Skin epidermis (tissue), 12 donors: ENCODE data around the gene OR6C3.
"Not testable (repeated sequence)": the region's sequence is repeated elsewhere in the genome, so short reads cannot be mapped to it uniquely, and the experiment has no call there.

Experiments used
- H3K27ac ChIP-seq, 21 experiments: fragments of 200-600 bp; sonication (generic) in 11 of 21; one replicate each; pipeline ENCODE4 v1.5.0; 2020; ENCODE audit warnings: mild to moderate bottlenecking in 3 of 21, inconsistent platforms in 2 of 21, moderate library complexity in 2 of 21
- H3K4me3 ChIP-seq, 7 experiments: fragments of 200-600 bp; sonication (generic) in 2 of 7; one replicate each; pipeline ENCODE4 v1.5.0; 2020; ENCODE audit warnings: inconsistent platforms in 2 of 7, mild to moderate bottlenecking in 2 of 7, moderate library complexity in 1 of 7

The OR6C3 gene

DNA sequence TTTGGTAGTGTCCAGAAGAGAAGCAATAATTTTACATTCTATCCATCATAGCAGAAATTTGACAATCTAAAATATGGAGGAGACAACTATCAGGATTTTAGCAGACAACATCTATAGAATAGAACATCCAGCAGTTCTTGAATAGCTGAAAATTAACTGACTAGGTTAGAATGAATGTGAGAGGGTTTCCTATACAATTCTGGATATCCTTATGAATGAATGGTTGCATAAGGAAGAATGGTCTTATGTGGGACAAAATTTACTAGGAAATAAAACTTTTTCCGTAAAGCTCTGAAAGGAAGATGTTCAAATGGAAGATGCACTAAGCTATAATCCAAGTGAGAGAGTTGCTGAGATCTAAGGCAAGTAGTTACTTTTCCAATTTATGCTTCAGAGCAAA lies at the start of gene OR6C3:
OR6C3 (plus strand) TSS at position 301 of the 400 bp plus-strand sequence. CDS start 955 bp downstream, outside the sequence.
- no peak within 1 kb of the TSS for H3K27ac ChIP-seq
- no peak within 1 kb of the TSS for H3K4me3 ChIP-seq

DNA sequence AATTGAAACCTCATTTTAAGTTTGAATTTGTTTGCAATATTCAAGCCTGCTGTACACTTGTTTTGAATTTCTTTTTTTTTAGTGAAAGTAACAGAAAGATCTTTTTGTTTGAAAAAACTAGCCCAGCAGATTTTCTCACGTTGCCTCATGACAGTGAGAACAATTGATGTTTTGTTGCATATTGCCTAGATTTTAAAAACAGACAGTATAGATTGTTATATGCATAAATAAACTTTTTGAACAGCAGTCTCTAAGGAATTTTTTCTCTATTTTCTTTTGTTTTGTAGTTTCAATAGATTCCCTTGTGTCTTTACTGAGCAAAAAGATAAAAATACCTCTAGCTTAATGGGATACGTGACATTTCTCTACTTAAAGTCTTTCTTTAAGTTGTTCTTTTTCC lies 49.6 kb upstream of the OR6C3 start:
- no peak overlapping the region for H3K27ac ChIP-seq
- no peak overlapping the region for H3K4me3 ChIP-seq

DNA sequence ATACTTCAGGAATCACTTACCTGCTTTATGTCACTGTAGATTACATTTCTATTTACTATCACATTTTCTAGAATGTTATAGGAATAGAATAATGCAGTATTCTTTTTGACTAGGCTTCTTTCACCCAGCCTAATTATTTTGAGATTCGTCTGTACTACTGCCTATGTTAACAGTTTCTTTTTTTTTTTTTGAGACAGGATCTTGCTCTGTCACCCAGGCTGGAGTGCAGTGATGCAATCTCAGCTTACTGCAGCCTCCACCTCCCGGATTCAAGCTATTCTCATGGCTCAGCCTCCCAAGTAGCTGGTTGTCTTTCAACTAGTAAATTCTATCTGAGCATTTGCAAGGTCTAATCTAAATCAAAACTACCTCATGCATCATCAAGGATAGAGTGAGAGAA lies 40.5 kb upstream of the OR6C3 start:
- Histone ChIP-seq H3K27ac (no peak overlapping the region), H3K4me3 (no peak overlapping the region)

DNA sequence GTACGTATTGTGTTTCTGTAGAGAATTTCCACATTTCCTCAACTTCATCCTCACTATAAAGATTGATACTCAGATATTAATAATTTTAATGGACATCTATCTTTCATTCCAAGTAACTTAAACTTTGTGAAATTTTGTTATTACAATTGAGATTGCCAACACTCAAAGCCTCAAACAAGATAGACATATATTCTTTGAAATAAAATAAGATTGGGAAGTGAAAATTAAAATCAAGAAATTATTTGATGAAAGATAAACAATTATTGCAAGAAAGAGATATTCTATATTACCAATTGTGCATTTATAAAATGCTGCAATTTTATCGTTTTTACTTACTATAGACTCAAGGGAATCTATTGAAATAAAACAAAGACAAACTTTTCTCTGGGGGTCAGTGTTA lies 34.1 kb upstream of the OR6C3 start, which contains the start of gene OR6C6:
OR6C6 (minus strand) TSS at position 101 of the 400 bp plus-strand sequence. CDS start 1,337 bp downstream, outside the sequence.
- no peak within 1 kb of the TSS for H3K4me3 ChIP-seq
- no peak within 1 kb of the TSS for H3K27ac ChIP-seq

DNA sequence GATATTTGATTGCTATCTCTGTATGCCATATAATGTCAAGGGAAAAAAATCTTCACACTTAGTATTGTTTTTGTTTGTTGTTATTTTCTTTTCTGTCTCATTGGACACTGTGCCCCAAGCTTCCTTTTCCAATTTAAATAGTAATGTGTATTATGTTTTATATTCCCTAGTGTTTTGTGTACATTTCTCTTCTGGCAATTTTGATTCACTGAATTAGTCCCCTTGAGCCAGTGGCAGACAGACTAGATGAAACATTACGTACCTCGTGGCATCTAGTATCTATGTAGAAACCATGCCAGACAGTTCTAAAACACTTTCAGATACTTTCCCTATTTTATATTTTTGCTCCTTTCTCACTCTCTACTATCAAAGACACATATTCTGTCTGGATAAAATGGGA lies 16.5 kb upstream of the OR6C3 start, which contains the start of gene OR6C1:
OR6C1 (plus strand) TSS at position 301 of the 400 bp plus-strand sequence. CDS start 6,257 bp downstream, outside the sequence.
- Histone ChIP-seq H3K27ac (no peak within 1 kb of the TSS), H3K4me3 (no peak within 1 kb of the TSS)

DNA sequence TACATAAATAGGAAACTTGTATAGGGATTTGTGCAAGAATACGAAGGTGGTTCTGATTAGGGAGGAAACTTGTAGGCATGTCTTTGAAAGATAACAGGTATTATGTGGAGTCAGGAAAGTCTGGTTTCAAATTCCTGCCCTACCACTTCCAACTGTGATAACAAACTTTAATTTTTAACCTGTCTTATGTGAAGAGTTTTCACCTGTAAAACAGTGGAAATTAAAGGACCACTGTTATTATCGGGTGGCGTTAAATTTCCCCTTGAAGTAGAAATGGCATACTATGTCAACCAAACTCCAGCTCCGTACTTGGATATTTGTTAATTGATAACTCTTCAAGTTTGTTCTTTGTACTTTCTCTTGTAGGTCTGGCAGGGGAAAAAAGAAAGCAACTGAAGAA lies 10.3 kb upstream of the OR6C3 start:
- H3K27ac ChIP-seq, result no peak overlapping the region

DNA sequence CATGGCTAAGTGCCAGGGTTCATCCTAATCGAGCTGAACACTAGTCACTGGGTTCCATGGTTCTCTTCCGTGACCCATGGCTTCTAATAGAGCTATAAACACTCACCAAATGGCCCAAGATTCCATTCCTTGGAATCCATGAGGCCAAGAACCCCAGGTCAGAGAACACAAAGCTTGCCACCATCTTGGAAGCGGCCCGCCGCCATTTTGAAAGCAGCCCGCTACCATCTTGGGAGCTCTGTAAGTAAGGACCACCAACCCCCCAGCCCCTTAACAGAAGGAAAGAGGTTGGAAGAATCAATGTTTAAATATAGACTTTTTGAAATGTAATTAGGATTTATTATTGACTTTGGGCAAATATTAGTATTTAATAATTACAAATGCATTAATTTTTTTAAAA lies 4.7 kb upstream of the OR6C3 start:
- not testable (repeated sequence) for H3K27ac ChIP-seq, H3K4me3 ChIP-seq

More for the DNA sequence above, 10.3 kb upstream of the OR6C3 start:
- H3K4me3 ChIP-seq, result no peak overlapping the region

DNA sequence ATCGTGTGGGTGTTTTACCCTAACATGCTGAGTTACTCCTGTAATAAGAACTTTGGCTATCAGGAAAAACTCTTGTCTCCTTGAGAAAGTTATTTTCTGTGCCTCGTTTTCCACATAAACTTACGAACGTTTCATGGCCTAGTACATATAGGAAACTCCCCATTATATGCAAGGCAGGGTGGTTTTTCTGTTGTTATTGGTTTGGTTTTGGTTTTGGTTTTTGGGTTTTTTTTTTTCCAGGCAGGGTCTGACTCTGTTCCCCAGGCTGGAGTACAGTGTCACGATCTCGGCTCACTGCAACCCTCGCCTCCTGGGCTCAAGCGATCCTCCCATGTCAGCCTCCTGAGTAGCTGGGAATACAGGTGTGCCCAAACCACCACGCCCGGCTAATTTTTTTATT lies 5.5 kb downstream of the OR6C3 start:
- H3K27ac ChIP-seq, result no peak overlapping the region
- no peak overlapping the region for H3K4me3 ChIP-seq

DNA sequence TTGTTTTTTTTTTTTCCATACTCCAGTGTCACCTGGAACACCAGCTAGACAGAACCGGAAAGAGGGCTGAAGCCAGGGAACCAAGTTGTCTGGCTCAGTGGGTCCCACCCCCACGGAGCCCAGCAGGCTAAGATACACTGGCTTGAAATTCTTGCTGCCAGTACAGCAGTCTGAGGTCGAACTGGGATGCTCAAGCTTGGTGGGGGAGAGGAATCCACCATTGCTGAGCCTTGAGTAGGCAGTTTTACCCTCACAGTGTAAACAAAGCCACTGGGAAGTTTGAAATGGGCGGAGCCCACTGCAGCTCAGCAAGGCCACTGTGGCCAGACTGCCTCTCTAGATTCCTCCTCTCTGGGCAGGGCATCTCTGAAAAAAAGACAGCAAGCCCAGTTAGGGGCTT lies 24.8 kb downstream of the OR6C3 start:
- not testable (repeated sequence) for H3K27ac ChIP-seq, H3K4me3 ChIP-seq

DNA sequence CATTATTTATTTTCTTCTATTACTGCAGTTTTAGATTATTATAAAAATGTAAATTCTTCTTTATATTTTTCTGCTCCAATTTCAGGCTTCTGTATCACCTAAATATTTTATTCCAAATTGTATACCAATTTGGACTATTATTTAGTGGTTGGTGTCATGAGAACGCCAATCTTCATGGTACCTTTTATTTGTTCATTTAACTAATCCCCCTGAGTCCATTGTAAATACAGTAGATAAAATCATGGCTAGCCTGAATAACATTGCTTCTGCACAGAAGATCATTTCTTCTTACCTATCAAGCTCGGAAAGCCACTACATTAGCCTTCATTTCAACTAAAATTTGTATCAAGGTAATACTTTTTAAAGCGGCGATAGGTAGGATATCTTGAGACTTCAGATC lies 32.1 kb downstream of the OR6C3 start, which contains the start of gene OR6C75:
OR6C75 (plus strand) TSS at position 301 of the 400 bp plus-strand sequence. CDS start 2,136 bp downstream, outside the sequence.
- Histone ChIP-seq H3K4me3 (no peak within 1 kb of the TSS), H3K27ac (no peak within 1 kb of the TSS)

DNA sequence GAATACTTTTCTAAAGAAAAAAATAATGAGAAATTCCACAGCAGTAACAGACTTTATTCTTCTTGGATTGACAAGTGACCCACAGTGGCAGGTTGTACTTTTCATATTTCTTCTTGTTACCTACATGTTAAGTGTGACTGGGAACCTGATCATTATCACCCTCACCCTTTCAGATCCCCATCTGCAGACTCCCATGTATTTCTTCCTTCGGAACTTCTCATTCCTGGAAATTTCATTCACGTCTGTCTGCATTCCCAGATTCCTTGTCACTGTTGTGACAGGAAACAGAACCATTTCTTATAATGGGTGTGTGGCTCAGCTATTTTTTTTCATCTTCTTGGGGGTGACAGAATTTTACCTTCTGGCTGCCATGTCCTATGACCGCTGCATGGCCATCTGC lies 34.5 kb downstream of the OR6C3 start:
- Histone ChIP-seq H3K27ac (no peak overlapping the region), H3K4me3 (no peak overlapping the region)

DNA sequence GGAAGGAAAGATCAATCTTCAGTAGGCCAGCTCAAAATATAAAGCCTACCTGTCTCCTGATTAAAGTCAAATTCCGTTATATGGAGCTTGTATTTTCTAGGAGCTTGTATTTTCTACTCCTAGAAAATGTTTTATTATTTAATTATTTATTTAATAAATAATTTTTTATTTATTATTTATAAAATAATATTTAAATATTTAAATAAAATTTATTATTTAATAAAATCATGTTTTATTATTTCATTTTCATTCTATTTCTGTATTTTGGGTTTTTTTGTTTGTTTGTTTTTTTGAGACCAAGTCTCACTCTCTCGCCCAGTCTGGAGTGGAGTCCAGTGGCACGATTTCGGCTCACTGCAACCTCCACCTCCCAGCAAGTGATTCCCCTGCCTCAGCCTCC lies 42.0 kb downstream of the OR6C3 start:
- no peak overlapping the region for H3K27ac ChIP-seq
- no peak overlapping the region for H3K4me3 ChIP-seq
